Measurements from ENCODE around the gene CXXC4.

CXXC4 gene

DNA sequence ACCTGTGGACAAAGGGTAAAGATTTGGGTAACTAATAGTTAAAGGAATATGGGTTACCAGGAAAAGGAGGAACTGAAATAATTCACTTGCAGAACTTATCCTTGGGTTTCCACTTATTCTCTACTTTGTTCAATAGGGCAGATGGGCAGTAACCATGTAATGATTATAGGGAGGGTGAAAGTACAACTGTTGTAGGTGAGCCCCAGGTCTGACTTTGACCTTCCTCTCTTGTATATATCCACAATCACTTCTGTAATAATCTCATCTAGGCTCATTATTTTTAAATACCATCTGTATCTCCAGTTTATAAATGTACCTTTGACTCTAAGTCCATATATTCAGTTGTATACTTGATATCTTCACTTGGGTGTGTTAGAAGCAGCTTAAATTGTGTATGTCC lies 32.1 kb downstream of the CXXC4 start:
- peaks cover 2% of the 10 kb centered on the region for H3K9me3 Mint-ChIP-seq
- no peak overlapping the region for H3K27ac Mint-ChIP-seq
- ATAC-seq (no peak), DNase-seq (ENCODE audit: low spot score in 2 of 2) (no peak)
- H3K4me3 Mint-ChIP-seq: no peak overlapping the region
- H3K36me3 Mint-ChIP-seq: no peaks in the 10 kb centered on the region
- H3K4me1 Mint-ChIP-seq: no peaks in the 10 kb centered on the region

DNA sequence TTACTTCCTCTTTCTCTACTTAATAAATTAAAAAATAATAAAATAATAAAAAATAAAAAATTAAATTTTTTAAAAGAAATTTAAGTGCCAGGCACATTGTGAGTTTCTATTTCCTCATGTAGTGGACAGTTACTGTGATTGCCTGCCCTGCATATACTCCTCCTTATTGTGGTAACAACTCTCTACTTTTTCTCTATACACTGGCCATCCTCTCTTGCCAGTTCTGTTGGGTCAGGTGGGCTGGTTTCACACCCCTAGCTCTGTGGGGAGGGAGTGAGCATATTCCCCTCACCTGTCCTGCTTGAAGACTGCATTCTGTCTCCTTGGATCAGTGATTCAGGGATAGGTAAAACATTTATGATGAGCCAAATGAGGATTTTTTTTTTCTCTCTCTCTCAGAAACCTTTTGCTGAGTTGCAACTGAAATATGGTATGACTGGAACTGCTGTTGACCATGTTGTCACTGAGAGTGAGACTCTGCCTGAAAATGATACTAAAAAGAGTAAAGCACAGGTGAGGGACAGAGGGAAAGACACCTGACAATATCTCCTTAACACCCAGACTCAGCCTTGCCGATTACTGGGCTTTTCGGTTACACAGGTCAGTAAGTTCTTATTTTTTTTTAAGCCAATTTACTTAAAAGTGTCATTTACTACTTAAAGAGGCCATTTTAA lies 37.2 kb downstream of the CXXC4 start:
- DNase-seq (ENCODE audit: low spot score in 2 of 2): no peak
- H3K9me3 Mint-ChIP-seq: peaks cover 2% of the 10 kb centered on the region
- ATAC-seq: no peak
- H3K36me3 Mint-ChIP-seq: no peaks in the 10 kb centered on the region
- H3K27ac Mint-ChIP-seq: no peak overlapping the region
- H3K4me3 Mint-ChIP-seq: no peak overlapping the region
- H3K4me1 Mint-ChIP-seq: no peaks in the 10 kb centered on the region

- no peaks in the 10 kb centered on the region for H3K4me1 Mint-ChIP-seq
- H3K27ac Mint-ChIP-seq: no peak overlapping the region
- H3K4me3 Mint-ChIP-seq: no peak overlapping the region
- H3K9me3 Mint-ChIP-seq: no peaks in the 10 kb centered on the region
- DNase-seq (ENCODE audit: low spot score in 2 of 2) (no peak), ATAC-seq (no peak)
- no peaks in the 10 kb centered on the region for H3K36me3 Mint-ChIP-seq
These were observed 43.1 kb downstream of the CXXC4 start for GRCh38 chr4:104451573-104451972.

DNA sequence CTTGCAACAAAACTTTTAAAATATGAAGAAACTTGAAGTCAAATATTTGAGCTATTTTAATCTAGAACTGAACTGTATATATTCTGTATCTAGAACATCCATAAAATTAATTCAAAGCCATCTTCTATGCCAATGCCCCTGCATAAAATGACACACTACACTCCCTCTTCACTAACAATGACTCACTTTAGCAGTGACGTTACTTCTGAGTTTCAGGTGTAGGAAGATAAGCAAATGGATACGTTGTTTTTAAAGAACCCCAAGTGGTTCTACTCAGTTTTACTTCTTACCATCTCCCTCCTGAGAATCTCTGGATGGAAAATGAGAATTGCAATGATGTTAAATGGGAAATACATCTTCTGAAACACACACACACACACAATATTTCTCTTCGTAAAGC lies 45.2 kb downstream of the CXXC4 start:
- peak; percentile 37 for ATAC-seq
- Mint-ChIP-seq H3K9me3 (no peaks in the 10 kb centered on the region), H3K36me3 (no peaks in the 10 kb centered on the region), H3K4me3 (no peak overlapping the region), H3K4me1 (no peaks in the 10 kb centered on the region), H3K27ac (no peak overlapping the region)
- DNase-seq (ENCODE audit: low spot score in 2 of 2): no peak

- no peaks in the 10 kb centered on the region for H3K4me1 Mint-ChIP-seq
- DNase-seq (ENCODE audit: low spot score in 2 of 2) (no peak), ATAC-seq (no peak)
- no peak overlapping the region for H3K4me3 Mint-ChIP-seq
- no peaks in the 10 kb centered on the region for H3K9me3 Mint-ChIP-seq
- H3K36me3 Mint-ChIP-seq: no peaks in the 10 kb centered on the region
- no peak overlapping the region for H3K27ac Mint-ChIP-seq
These were observed 47.4 kb downstream of the CXXC4 start for GRCh38 chr4:104447294-104447693.

DNA sequence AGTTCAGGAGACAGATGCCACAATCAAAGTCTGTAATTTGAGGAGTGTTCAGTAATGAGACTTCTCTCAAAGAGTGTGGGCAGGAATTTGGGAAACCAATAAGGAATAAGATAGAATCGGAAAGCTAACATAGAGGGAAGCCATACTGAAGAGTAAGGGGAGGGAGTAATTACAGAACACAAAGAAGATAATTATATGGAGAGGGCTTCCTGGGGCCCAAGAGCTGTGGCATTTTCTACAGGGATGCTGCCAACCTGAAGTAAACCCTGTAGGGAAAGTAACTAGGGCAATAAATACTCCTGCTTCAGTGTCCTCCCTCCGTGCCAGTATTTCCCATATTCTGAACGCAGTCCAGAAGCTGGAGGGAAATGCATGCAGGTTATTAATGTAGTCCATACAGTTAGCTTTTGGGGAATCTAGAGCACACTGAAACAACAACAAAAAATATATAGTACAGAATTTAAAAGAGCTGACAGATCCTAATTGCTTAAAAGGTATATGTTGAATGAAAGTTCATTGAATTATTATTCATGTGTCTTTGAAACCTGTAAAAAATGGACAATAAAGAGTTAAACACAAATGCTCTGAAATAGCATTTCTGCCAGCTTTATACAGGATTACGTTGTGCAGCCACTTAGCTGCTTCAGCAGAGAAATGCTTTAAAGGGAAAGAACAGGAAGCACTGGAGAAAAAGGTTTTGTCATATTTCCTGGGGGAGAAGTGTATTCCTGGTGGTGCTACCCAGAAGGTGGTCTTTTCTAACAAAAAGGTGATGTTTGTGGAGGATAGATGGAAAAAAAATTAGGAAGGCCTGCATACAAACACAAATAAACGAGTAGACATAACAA lies 48.0 kb downstream of the CXXC4 start:
- H3K9me3 Mint-ChIP-seq: no peaks in the 10 kb centered on the region

DNA sequence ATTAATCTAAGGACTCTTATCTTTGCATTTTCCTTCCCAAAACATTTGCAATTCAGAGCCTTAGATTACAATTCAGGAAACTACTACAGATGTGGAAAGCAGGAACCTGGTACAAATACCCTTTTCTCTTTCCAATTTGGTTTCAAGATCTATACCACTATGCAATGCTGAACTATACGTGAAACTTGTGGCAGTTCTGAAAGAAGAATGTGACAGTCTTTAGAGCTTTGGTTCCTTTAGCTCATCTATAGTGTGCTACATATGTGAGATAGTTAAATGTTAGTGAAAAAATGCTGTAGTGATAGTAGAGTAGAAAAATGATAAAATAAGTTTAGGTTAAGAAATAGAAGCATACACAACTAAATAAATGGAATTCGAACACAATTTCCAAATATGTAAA lies 50.0 kb downstream of the CXXC4 start:
- Mint-ChIP-seq H3K4me3 (no peak overlapping the region), H3K36me3 (no peaks in the 10 kb centered on the region), H3K4me1 (no peaks in the 10 kb centered on the region), H3K27ac (no peak overlapping the region), H3K9me3 (no peaks in the 10 kb centered on the region)
- ATAC-seq (no peak), DNase-seq (ENCODE audit: low spot score in 2 of 2) (no peak)

More for the DNA sequence above, 48.0 kb downstream of the CXXC4 start:
- no peak overlapping the region for H3K27ac Mint-ChIP-seq
- ATAC-seq (no peak), DNase-seq (ENCODE audit: low spot score in 2 of 2) (no peak)
- no peak overlapping the region for H3K4me3 Mint-ChIP-seq
- H3K36me3 Mint-ChIP-seq: no peaks in the 10 kb centered on the region
- H3K4me1 Mint-ChIP-seq: no peaks in the 10 kb centered on the region

GRCh38 chr4:104436542-104436941 lies 58.2 kb downstream of the CXXC4 start:
- no peak for DNase-seq (ENCODE audit: low spot score in 2 of 2)
- Mint-ChIP-seq H3K9me3 (no peaks in the 10 kb centered on the region), H3K27ac (no peak overlapping the region), H3K4me1 (no peaks in the 10 kb centered on the region), H3K4me3 (no peak overlapping the region), H3K36me3 (no peaks in the 10 kb centered on the region)
- ATAC-seq: no peak

DNA sequence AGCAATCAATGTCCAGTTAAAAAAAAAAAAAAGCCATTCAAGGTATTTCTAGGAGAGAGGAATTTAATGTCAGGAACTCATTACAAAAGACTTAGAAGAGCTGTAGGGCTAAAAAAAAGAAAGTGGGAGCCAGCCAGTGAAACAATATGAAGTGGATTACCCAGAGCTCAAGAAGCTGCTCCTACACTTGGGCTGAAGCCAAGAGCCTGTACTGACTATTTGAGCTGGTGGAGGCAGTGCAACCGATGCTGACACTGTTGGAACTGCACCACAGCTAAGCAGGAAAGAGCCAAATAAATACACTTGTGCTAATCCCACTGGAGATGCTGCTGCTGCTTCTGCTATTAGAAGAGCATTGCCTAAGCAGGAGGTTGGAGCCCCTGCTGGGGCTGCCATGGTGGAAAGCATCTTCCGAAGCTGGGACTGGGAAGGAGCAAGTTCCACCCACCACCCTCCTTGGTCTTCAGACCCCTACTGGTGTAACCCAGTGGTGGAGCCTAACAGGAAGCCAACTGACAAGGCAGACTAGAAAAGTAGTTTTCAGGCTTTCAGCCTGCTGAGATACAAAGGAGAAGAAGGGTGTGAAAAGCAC lies 65.4 kb downstream of the CXXC4 start:
- H3K9me3 Mint-ChIP-seq: no peaks in the 10 kb centered on the region
- H3K27ac Mint-ChIP-seq: no peak overlapping the region
- no peak overlapping the region for H3K4me3 Mint-ChIP-seq
- no peak for DNase-seq (ENCODE audit: low spot score in 2 of 2)
- ATAC-seq: no peak
- no peaks in the 10 kb centered on the region for H3K4me1 Mint-ChIP-seq
- H3K36me3 Mint-ChIP-seq: no peaks in the 10 kb centered on the region

- no peak overlapping the region for H3K27ac Mint-ChIP-seq
- H3K9me3 Mint-ChIP-seq: no peaks in the 10 kb centered on the region
- no peak overlapping the region for H3K4me3 Mint-ChIP-seq
- DNase-seq (ENCODE audit: low spot score in 2 of 2) (no peak), ATAC-seq (no peak)
- H3K36me3 Mint-ChIP-seq: no peaks in the 10 kb centered on the region
- no peaks in the 10 kb centered on the region for H3K4me1 Mint-ChIP-seq
These were observed 68.7 kb downstream of the CXXC4 start for GRCh38 chr4:104425948-104426347.

- no peaks in the 10 kb centered on the region for H3K9me3 Mint-ChIP-seq
- no peaks in the 10 kb centered on the region for H3K36me3 Mint-ChIP-seq
- H3K4me1 Mint-ChIP-seq: no peaks in the 10 kb centered on the region
- DNase-seq (ENCODE audit: low spot score in 2 of 2) (no peak), ATAC-seq (no peak)
- no peak overlapping the region for H3K4me3 Mint-ChIP-seq
- no peak overlapping the region for H3K27ac Mint-ChIP-seq
These were observed 69.7 kb downstream of the CXXC4 start for GRCh38 chr4:104424989-104425388.

DNA sequence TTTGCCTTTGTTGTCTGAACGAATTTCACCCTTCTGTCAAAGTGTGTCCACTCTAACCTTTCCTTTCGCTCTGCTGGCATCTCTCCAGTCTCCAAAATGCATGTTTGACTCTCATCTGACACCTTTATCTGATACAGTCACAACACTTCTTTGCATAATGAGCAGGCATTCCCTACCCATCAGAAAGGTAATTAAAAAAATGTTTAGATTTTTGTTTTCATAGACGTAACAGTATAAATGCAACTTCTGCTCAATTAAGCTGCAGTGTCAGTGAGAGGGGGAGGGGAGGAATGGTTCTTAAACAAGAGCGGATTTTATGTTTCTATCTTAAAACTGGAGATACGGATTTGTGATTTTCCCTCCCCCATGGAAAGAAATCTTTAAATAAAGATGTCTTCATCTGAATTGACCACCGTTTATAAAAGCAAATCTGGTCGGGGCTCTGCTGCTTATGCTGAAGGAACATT lies 70.2 kb downstream of the CXXC4 start:
- ATAC-seq (no peak), DNase-seq (ENCODE audit: low spot score in 2 of 2) (no peak)
- Mint-ChIP-seq H3K36me3 (no peaks in the 10 kb centered on the region), H3K4me3 (no peak overlapping the region), H3K27ac (no peak overlapping the region), H3K4me1 (no peaks in the 10 kb centered on the region), H3K9me3 (no peaks in the 10 kb centered on the region)

GRCh38 chr4:104421566-104421965 lies 73.1 kb downstream of the CXXC4 start:
- Mint-ChIP-seq H3K36me3 (no peaks in the 10 kb centered on the region), H3K4me1 (no peaks in the 10 kb centered on the region), H3K27ac (no peak overlapping the region), H3K9me3 (no peaks in the 10 kb centered on the region), H3K4me3 (no peak overlapping the region)
- ATAC-seq (no peak), DNase-seq (ENCODE audit: low spot score in 2 of 2) (no peak)

GRCh38 chr4:104420766-104421165 lies 73.9 kb downstream of the CXXC4 start:
- Mint-ChIP-seq H3K9me3 (no peaks in the 10 kb centered on the region), H3K4me3 (no peak overlapping the region), H3K27ac (no peak overlapping the region), H3K36me3 (no peaks in the 10 kb centered on the region), H3K4me1 (no peaks in the 10 kb centered on the region)
- ATAC-seq (no peak), DNase-seq (ENCODE audit: low spot score in 2 of 2) (no peak)
